Upper lobe of left lung (tissue), 6 donors: ENCODE results near the gene ALDH7A1. TPM values are rescaled to one million over a fixed set of nuclear protein-coding genes. Genes with fewer than 3 reads are reported as not detected.
"Not testable (repeated sequence)": the region's sequence is repeated elsewhere in the genome, so short reads cannot be mapped to it uniquely, and the experiment has no call there.

ENCODE experiments used
- ATAC-seq, 2 donors: fragments of 200-7000 bp; cut with Tn5 transposase; one replicate each; pipeline ENCODE4 v1.9.1; 2022; ENCODE audit warnings: mild to moderate bottlenecking in 2 of 2, moderate library complexity in 2 of 2; ENCODE audit not compliant: low FRiP score in 2 of 2
- DNase-seq, 2 donors: peaks; one replicate each; pipeline ENCODE4 v3.0.0-alpha.2; 2019 to 2020
- H3K27ac ChIP-seq, 4 donors: fragments of 200-600 bp; sonication (generic); one replicate each; pipeline ENCODE4 v1.5.1; 2016 to 2019
- H3K27me3 ChIP-seq, 4 donors: fragments of 200-600 bp; sonication (generic); one replicate each; pipeline ENCODE4 v1.5.1; 2017 to 2019
- H3K36me3 ChIP-seq, 4 donors: fragments of 200-600 bp; sonication (generic); one replicate each; pipeline ENCODE4 v1.5.1; 2016 to 2019
- H3K4me1 ChIP-seq, 4 donors: fragments of 200-600 bp; sonication (generic); one replicate each; pipeline ENCODE4 v1.5.1; 2018 to 2019
- H3K4me3 ChIP-seq, 4 donors: fragments of 200-600 bp; sonication (generic); one replicate each; pipeline ENCODE4 v1.5.1; 2017 to 2019; ENCODE audit warnings: mild to moderate bottlenecking in 2 of 4, moderate library complexity in 1 of 4
- H3K9me3 ChIP-seq, 4 donors: fragments of 200-600 bp; sonication (generic); one replicate each; pipeline ENCODE4 v1.5.1; 2018 to 2019
- EP300 ChIP-seq, 4 donors: sonication (generic); formaldehyde crosslinking; IDR thresholded peaks; one replicate each; pipeline ENCODE4 v1.5.1; 2017; ENCODE audit warnings: antibody characterized with exemption in 4 of 4, control low read depth in 2 of 4
- POLR2A ChIP-seq, 4 donors: fragments of 450-650 bp; IDR thresholded peaks; one replicate each; pipeline ENCODE4 v1.5.1; 2016 to 2017; ENCODE audit warnings: antibody characterized with exemption in 4 of 4, mild to moderate bottlenecking in 2 of 4
- POLR2AphosphoS5 ChIP-seq, 2 donors: sonication (generic); formaldehyde crosslinking; IDR thresholded peaks; one replicate each; pipeline ENCODE4 v1.5.1; 2017; ENCODE audit warnings: antibody characterized with exemption in 2 of 2
- WGBS, 2 donors: methylation state at CpG; one replicate each; pipeline ENCODE4 v1.1.5; 2017 to 2018; 5-methylcytosine and 5-hydroxymethylcytosine counted together
- total RNA-seq, 6 donors: library from RNA; depleted of rRNA in 4 of 6; stranded (reverse); fragments of >200 nt in 4 of 6; gene quantifications; one replicate each; pipeline versions ENCODE4 v1.1.0 to v1.2.1, GENCODE V29; 2016 to 2021
- TF ChIP-seq, protein P1 (sequence below), 6 experiments: fragments of 450-650 bp in 4 of 6; fragments of 200-600 bp in 2 of 6; sonication (generic) in 2 of 6; IDR thresholded peaks; one replicate each; pipeline ENCODE4 v1.5.1; 2016 to 2019; ENCODE audit warnings: antibody characterized with exemption in 6 of 6
- donor health status: DM: no; HTN: no; CAD: no; lungs with moderate emphysema.
- donor health status: DM: no; HTN: yes; CAD: no; lungs with severe emphysema.

Gene ALDH7A1
- total RNA-seq, 6 donors from 2014 or later, result 19.3 to 41.4 (median 30.0) TPM

DNA sequence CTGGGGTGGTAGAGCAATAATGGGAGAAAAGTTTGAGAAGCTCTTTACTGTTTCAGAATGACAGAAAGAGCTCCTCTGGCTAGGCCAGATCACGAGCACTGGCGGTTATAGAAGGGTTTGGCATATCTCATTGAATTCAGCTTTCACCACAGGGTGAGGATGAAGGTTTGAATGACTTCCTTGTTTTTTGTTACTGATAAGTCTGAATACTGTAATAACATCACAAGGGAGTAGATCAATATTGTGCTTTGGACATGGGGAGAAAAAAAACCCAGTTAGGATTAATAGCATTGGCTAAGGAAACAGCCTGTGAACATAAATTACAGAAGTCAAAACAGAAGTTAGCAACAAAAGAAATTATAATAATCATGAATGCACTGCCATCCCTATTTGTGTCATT is 15.1 kb upstream of the ALDH7A1 start:
- WGBS, 2 donors, result 85 to 96% methylated on average over 2 of the region's 2 CpGs
- H3K9me3 ChIP-seq, result no peaks in the 10 kb centered on the region
- ATAC-seq, result no peak
- peaks cover 5 to 15% (median 10%) of the 10 kb centered on the region in 4 donors for H3K4me1 ChIP-seq
- H3K27me3 ChIP-seq, result no peaks in the 10 kb centered on the region
- no peak overlapping the region for H3K4me3 ChIP-seq
- H3K27ac ChIP-seq, result no peak overlapping the region
- H3K36me3 ChIP-seq, result peaks cover 4 to 86% (median 30%) of the 10 kb centered on the region in 4 donors
- TF ChIP-seq POLR2A (IDR thresholded peaks at IDR 0.05) (no peak), EP300 (IDR thresholded peaks at IDR 0.05) (no peak)
- TF ChIP-seq, protein P1, sequence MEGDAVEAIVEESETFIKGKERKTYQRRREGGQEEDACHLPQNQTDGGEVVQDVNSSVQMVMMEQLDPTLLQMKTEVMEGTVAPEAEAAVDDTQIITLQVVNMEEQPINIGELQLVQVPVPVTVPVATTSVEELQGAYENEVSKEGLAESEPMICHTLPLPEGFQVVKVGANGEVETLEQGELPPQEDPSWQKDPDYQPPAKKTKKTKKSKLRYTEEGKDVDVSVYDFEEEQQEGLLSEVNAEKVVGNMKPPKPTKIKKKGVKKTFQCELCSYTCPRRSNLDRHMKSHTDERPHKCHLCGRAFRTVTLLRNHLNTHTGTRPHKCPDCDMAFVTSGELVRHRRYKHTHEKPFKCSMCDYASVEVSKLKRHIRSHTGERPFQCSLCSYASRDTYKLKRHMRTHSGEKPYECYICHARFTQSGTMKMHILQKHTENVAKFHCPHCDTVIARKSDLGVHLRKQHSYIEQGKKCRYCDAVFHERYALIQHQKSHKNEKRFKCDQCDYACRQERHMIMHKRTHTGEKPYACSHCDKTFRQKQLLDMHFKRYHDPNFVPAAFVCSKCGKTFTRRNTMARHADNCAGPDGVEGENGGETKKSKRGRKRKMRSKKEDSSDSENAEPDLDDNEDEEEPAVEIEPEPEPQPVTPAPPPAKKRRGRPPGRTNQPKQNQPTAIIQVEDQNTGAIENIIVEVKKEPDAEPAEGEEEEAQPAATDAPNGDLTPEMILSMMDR (IDR thresholded peaks at IDR 0.05), result no peak
- no peak for DNase-seq

DNA sequence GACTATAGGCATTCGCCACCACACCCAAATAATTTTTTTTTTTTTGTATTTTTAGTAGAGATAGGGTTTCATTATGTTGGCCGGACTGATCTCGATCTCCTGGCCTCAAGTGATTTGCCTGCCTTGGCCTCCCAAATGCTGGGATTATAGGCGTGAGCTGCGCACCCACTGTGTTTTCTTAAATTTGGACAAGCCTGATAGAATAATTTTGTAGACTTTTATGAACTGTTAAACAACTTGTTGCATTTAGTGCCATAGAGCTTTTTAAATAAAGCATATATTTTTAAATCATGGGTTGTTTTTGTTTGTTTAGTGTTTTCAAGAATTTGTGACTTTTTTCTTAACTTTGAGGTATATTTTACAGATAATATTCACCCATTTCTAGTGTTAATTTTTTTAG is 10.5 kb upstream of the ALDH7A1 start:
- no peaks in the 10 kb centered on the region for H3K9me3 ChIP-seq
- no peak for DNase-seq
- WGBS, 2 donors, result 90 to 96% methylated on average over 5 of the region's 5 CpGs
- H3K4me1 ChIP-seq, result peaks cover 26 to 33% (median 29%) of the 10 kb centered on the region in 4 donors
- H3K4me3 ChIP-seq, result no peak overlapping the region
- no peak for ATAC-seq
- no peaks in the 10 kb centered on the region for H3K27me3 ChIP-seq
- no peak overlapping the region for H3K27ac ChIP-seq
- peaks cover 12 to 69% (median 30%) of the 10 kb centered on the region in 4 donors for H3K36me3 ChIP-seq
- TF ChIP-seq POLR2AphosphoS5 (IDR thresholded peaks at IDR 0.05), result no peak
- no peak for TF ChIP-seq EP300 (IDR thresholded peaks at IDR 0.05)
- TF ChIP-seq, protein P1 (IDR thresholded peaks at IDR 0.05), result no peak
- no peak for TF ChIP-seq POLR2A (IDR thresholded peaks at IDR 0.05)

DNA sequence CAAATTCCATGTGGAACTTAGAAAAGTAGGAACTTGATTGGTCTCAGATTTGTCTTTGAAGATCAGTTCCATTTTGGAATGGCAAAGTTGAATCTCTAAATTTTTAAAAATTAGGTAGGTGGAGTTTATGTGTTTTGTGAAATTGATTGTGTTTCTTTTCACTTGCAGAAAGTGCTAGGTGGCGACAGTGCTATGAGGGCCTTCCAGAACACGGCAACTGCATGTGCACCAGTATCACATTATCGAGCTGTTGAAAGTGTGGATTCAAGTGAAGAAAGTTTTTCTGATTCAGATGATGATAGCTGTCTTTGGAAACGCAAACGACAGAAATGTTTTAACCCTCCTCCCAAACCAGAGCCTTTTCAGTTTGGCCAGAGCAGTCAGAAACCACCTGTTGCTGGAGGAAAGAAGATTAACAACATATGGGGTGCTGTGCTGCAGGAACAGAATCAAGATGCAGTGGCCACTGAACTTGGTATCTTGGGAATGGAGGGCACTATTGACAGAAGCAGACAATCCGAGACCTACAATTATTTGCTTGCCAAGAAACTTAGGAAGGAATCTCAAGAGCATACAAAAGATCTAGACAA is 8.5 kb upstream of the ALDH7A1 start:
- H3K4me3 ChIP-seq, result no peak overlapping the region
- H3K4me1 ChIP-seq, result peaks cover 29 to 35% (median 31%) of the 10 kb centered on the region in 4 donors
- no peaks in the 10 kb centered on the region for H3K27me3 ChIP-seq
- H3K9me3 ChIP-seq, result no peaks in the 10 kb centered on the region
- 82 to 84% methylated on average over 6 of the region's 6 CpGs for WGBS, 2 donors
- no peak for TF ChIP-seq POLR2AphosphoS5 (IDR thresholded peaks at IDR 0.05)
- TF ChIP-seq POLR2A (IDR thresholded peaks at IDR 0.05), result no peak
- no peak for TF ChIP-seq EP300 (IDR thresholded peaks at IDR 0.05)
- TF ChIP-seq, protein P1 (IDR thresholded peaks at IDR 0.05), result no peak
- ATAC-seq (no peak), DNase-seq (no peak)
- peaks cover 8 to 49% (median 15%) of the 10 kb centered on the region in 4 donors for H3K36me3 ChIP-seq
- H3K27ac ChIP-seq, result no peak overlapping the region

DNA sequence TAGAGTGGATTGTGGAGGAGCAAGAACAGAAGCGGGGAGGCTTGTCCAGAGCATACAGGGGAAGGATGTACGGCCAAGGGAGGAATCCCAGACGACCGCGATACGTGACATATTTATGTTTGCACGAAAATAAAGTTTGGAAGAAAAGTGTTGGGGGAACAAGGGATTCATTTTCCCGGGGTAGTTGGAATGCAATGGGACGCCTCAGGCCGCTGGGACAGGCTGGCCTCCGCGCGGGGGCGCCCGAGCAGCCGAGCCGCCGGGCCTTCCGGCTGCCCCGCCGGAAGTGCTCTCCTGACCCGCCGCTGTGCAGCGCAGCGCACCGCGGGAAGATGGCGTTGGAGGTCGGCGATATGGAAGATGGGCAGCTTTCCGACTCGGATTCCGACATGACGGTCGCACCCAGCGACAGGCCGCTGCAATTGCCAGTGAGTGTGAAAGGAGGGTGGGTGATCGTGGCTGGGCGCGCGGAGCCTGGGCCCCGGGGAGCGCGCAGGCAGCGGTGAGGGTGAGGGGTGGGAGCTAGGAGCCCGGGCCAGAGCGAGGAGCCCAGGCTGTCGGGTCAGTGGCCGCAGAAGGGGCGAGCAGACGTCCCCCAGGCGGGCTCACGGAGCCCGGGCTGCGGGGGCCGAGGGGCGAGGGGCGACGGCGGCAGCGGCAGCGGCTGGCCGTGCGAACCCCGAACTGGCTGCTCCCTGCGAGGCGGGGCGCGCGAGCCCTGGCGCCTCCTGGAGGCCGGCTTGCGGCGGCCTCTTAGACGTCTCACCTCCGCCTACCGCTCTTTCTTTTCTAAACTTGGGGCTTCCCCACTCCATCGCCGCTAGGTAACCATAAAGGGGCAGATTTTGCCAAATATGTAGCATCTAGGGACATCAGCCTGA is 5.9 kb upstream of the ALDH7A1 start, which contains the start of gene PHAX:
Gene PHAX (plus strand): TSS at position 317 of the 881 bp plus-strand sequence. CDS start 16 bp downstream, at position 333.
- no peaks in the 10 kb centered on the region for H3K9me3 ChIP-seq
- TF ChIP-seq POLR2AphosphoS5 (IDR thresholded peaks at IDR 0.05), result peak; percentile 65 to 75
- peak in 2 of 4 donors; percentile 50 to 61 for TF ChIP-seq POLR2A (IDR thresholded peaks at IDR 0.05)
- TF ChIP-seq, protein P1 (IDR thresholded peaks at IDR 0.05), result peak; percentile 55 to 80 (median 65)
- no peak for TF ChIP-seq EP300 (IDR thresholded peaks at IDR 0.05)
- no peaks in the 10 kb centered on the region for H3K27me3 ChIP-seq
- DNase-seq (peak; percentile 82 to 96), ATAC-seq (peak; percentile 95 to 100)
- peaks cover 6 to 25% (median 11%) of the 10 kb centered on the region in 4 donors for H3K36me3 ChIP-seq
- peaks cover 21 to 40% (median 25%) of the 10 kb centered on the region in 4 donors for H3K4me1 ChIP-seq
- 4 to 6% methylated on average over 29 to 74 of the region's 79 CpGs for WGBS, 2 donors
- peak within 1 kb of the TSS; percentile 88 to 100 (median 94) for H3K4me3 ChIP-seq
- H3K27ac ChIP-seq, result peak within 1 kb of the TSS; percentile 88 to 95 (median 92)

DNA sequence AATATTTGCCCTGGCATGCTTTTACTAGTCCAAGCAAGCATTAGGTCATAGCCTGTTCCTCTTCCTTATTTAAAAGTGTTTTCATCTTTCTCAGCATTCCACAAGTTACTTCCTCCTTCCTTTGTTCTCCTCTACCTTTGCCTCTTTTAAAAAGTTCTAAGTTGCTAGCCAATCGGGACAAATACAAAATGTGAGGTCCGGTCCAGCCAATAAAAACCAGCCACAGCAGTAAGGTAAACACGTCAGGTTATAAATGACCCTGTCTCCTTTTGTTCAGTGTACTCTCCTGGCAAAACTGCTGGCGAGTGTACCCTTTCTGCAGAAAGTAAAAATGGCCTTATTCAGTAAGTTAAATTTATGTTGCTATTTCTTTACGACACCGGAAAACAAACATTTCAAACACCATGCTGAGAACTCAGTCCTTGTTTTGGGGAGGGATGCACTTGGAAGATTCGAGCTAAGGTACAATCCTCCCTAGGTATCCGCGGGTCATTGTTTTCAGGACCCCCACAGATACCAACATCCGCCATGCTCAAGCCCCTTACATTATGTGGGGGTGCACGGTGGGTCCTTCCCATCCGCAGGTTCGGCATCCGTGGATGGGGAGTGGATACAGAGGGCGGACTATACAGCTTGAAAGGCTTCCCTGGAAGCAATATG is 5.1 kb upstream of the ALDH7A1 start:
- not testable (repeated sequence) for DNase-seq, H3K27me3 ChIP-seq, H3K9me3 ChIP-seq
- peak overlapping the region; percentile 88 to 95 (median 92) for H3K27ac ChIP-seq
- WGBS, 2 donors, result 73 to 78% methylated on average over 15 of the region's 15 CpGs
- H3K36me3 ChIP-seq, result peaks cover 6 to 19% (median 11%) of the 10 kb centered on the region in 4 donors
- peak overlapping the region in 2 of 4 donors; percentile 88 to 100 for H3K4me3 ChIP-seq
- ATAC-seq, result peak; percentile 22 to 57
- peaks cover 13 to 37% (median 21%) of the 10 kb centered on the region in 4 donors for H3K4me1 ChIP-seq
